Ishikawa (cell line): Measurements from ENCODE around the gene AOX1.

Experiments
- CEBPB ChIP-seq: IDR thresholded peaks from 2 replicates; pipeline ENCODE4 v1.6.1; 2012
- EGR1 ChIP-seq: IDR thresholded peaks from 2 replicates; pipeline ENCODE4 v1.6.1; 2012
- EP300 ChIP-seq: IDR thresholded peaks from 2 replicates; pipeline ENCODE4 v1.6.1; 2012; ENCODE audit warnings: borderline replicate concordance
- MAX ChIP-seq: IDR thresholded peaks from 2 replicates; pipeline ENCODE4 v1.6.1; 2012
- RAD21 ChIP-seq: IDR thresholded peaks from 2 replicates; pipeline ENCODE4 v1.6.1; 2012; ENCODE audit warnings: low read depth
- REST ChIP-seq: IDR thresholded peaks from 2 replicates; pipeline ENCODE4 v1.6.1; 2012; ENCODE audit warnings: low read depth, mild to moderate bottlenecking
- TAF1 ChIP-seq: IDR thresholded peaks from 2 replicates; pipeline ENCODE4 v1.6.1; 2012; ENCODE audit warnings: low read depth, mild to moderate bottlenecking
- TCF12 ChIP-seq: IDR thresholded peaks from 2 replicates; pipeline ENCODE4 v1.6.1; 2012; ENCODE audit warnings: low read depth
- YY1 ChIP-seq: IDR thresholded peaks from 2 replicates; pipeline ENCODE4 v1.6.1; 2012; ENCODE audit warnings: low read depth

DNA sequence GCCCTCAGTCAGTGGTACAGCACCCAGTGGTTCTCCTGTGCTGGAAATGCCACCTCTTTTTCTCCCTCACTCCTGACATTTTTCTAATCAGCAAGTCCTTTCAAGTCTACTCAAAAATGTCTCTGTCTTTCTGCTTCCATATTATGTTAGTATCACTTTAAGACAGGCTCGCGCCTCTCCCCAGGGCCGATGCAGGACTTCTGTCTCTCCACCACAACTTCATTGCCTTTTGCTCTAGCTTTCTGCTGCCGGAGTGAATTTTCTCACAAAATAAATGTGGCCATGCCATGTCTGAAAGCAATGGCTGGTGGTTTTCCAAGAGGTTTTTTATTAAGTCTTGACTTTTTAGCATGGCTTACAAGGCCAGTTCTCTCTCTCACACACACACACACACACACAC, 73.6 kb downstream of the AOX1 start:
- no peak for TF ChIP-seq CEBPB
- TF ChIP-seq YY1 = no peak
- no peak for TF ChIP-seq TCF12
- TF ChIP-seq TAF1 = no peak
- no peak for TF ChIP-seq RAD21
- no peak for TF ChIP-seq EP300
- TF ChIP-seq REST = no peak
- no peak for TF ChIP-seq MAX
- no peak for TF ChIP-seq EGR1
